Measurements from ENCODE around the gene CCL4. TPM values are rescaled to one million over a fixed set of nuclear protein-coding genes. Genes with fewer than 3 reads are reported as not detected.

Gene CCL4
- total RNA-seq, 1 donor from 2014 or later: not detected

DNA sequence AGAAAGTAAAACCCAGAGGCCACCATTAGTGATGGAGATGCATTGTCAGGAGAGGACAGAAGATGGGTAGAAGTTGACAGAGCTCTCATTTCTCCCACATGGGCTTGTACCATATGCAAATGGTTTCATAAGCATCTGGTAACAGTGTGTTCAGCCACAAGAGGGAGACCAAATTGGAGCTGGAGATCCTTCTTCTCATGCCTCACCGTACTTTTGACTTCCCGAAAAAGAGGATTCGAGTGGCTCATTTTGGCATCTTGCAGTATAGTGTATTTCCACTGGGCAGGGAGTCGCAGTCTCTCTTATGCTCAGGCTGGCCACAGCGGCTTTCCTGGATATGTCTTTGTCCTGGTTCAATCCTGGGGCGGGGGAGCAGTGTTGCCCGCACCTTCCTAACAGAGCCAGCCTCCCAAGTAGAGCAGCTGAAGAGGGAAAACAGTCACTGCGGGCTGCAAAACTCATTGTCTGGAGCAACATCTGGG lies 49.1 kb downstream of the CCL4 start:
- Histone ChIP-seq H3K9ac (no peak overlapping the region), H4K20me1 (ENCODE audit: low read depth) (no peaks in the 10 kb centered on the region), H3K27me3 (peaks cover under 1% of the 10 kb centered on the region), H3K4me2 (no peak overlapping the region), H3K4me1 (no peaks in the 10 kb centered on the region), H3F3A (ENCODE audit: low read depth) (no peaks in the 10 kb centered on the region), H3K79me2 (ENCODE audit: low read depth) (no peaks in the 10 kb centered on the region), H3K27ac (no peak overlapping the region), H3K4me3 (no peak overlapping the region), H2AFZ (replicated peaks) (no peak overlapping the region), H3K36me3 (no peaks in the 10 kb centered on the region), H3K9me3 (ENCODE audit: low read depth) (no peaks in the 10 kb centered on the region)
- H3K27me3 Mint-ChIP-seq (ENCODE audit: insufficient read depth, low read depth): peaks cover 4% of the 10 kb centered on the region
- TF ChIP-seq EZH2phosphoT487 (IDR thresholded peaks at IDR 0.05): no peak
- TF ChIP-seq, protein P1, sequence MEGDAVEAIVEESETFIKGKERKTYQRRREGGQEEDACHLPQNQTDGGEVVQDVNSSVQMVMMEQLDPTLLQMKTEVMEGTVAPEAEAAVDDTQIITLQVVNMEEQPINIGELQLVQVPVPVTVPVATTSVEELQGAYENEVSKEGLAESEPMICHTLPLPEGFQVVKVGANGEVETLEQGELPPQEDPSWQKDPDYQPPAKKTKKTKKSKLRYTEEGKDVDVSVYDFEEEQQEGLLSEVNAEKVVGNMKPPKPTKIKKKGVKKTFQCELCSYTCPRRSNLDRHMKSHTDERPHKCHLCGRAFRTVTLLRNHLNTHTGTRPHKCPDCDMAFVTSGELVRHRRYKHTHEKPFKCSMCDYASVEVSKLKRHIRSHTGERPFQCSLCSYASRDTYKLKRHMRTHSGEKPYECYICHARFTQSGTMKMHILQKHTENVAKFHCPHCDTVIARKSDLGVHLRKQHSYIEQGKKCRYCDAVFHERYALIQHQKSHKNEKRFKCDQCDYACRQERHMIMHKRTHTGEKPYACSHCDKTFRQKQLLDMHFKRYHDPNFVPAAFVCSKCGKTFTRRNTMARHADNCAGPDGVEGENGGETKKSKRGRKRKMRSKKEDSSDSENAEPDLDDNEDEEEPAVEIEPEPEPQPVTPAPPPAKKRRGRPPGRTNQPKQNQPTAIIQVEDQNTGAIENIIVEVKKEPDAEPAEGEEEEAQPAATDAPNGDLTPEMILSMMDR (IDR thresholded peaks at IDR 0.05): peak; percentile 20
- H3K9me3 Mint-ChIP-seq: no peaks in the 10 kb centered on the region
- no peak overlapping the region for H3K27ac Mint-ChIP-seq
- peaks cover 6% of the 10 kb centered on the region for H3K4me1 Mint-ChIP-seq
- H3K36me3 Mint-ChIP-seq: no peaks in the 10 kb centered on the region
- H3K4me3 Mint-ChIP-seq: no peak overlapping the region
- DNase-seq (ENCODE audit: low spot score): no peak

DNA sequence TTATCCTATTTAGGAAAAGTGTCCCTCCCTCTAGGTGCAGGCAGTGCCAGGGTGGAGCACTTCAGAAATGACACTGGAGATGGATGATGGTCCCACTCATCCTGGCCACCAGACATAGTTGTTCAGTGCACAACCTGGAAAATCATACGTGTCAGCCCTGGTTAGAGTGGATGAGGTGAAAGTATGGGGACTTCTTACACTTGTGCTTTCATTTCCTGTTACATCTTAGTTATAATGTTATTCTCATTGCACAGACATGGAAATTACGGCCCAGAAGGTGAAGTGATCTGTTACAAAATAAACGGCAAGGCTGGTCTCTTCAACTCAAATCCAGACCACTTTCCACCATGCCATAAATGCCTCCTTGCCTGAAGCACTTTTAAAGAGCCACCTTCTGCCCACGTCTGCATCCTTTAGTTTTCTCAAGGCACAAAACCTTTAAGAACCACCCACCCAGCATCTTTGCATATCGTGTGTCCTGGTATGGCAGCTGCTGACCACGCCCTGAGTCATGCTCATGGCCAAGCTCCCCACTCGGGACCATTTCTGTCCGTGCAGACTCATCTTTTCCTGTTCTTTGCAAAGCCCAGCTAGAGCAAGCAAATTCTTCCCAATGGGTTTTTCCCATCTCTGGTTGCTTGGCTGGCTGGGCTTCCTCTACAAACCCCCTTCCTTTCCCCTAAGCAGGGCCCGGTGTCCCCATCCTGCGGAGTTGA lies 50.4 kb downstream of the CCL4 start:
- Mint-ChIP-seq H3K4me1 (peaks cover 2% of the 10 kb centered on the region), H3K36me3 (no peaks in the 10 kb centered on the region), H3K9me3 (no peaks in the 10 kb centered on the region), H3K4me3 (no peak overlapping the region), H3K27ac (no peak overlapping the region), H3K27me3 (ENCODE audit: insufficient read depth, low read depth) (peaks cover 4% of the 10 kb centered on the region)
- no peak overlapping the region for H3K4me2 ChIP-seq
- H3K27me3 ChIP-seq: no peaks in the 10 kb centered on the region
- no peak overlapping the region for H3K4me3 ChIP-seq
- no peak overlapping the region for H3K9ac ChIP-seq
- no peak for TF ChIP-seq EZH2phosphoT487 (IDR thresholded peaks at IDR 0.05)
- TF ChIP-seq EZH2 (IDR thresholded peaks at IDR 0.05): no peak
- no peak for DNase-seq (ENCODE audit: low spot score)
- no peaks in the 10 kb centered on the region for H3K4me1 ChIP-seq
- no peak overlapping the region for H2AFZ ChIP-seq (replicated peaks)
- H4K20me1 ChIP-seq (ENCODE audit: low read depth): no peaks in the 10 kb centered on the region
- no peaks in the 10 kb centered on the region for H3K36me3 ChIP-seq
- H3K79me2 ChIP-seq (ENCODE audit: low read depth): no peaks in the 10 kb centered on the region
- H3K27ac ChIP-seq: no peak overlapping the region
- no peaks in the 10 kb centered on the region for H3F3A ChIP-seq (ENCODE audit: low read depth)
- no peaks in the 10 kb centered on the region for H3K9me3 ChIP-seq (ENCODE audit: low read depth)

Small RNA genes lying within 50 kb of the gene (small RNA-seq; reads per million reads assigned to genes)
- gene RN7SL301P: not detected

Other genes with a start within 250 kb of the CCL4 start
- not detected in 2 replicates for gene HEATR9, start 234.9 kb upstream of the CCL4 start, total RNA-seq (ENCODE audit: low replicate concordance)
- not detected in 2 replicates for gene CCL5, start 223.5 kb upstream of the CCL4 start, total RNA-seq (ENCODE audit: low replicate concordance)
- gene RDM1, start 173.1 kb upstream of the CCL4 start, total RNA-seq (ENCODE audit: low replicate concordance): 22.8 and 28.8 TPM in 2 replicates
- gene LYZL6, start 160.1 kb upstream of the CCL4 start, total RNA-seq (ENCODE audit: low replicate concordance): not detected in 2 replicates
- gene CCL16, start 122.3 kb upstream of the CCL4 start, total RNA-seq (ENCODE audit: low replicate concordance): not detected in 2 replicates
- gene CCL14, start 117.1 kb upstream of the CCL4 start, total RNA-seq (ENCODE audit: low replicate concordance): not detected in 2 replicates
- gene CCL15, start 102.3 kb upstream of the CCL4 start, total RNA-seq (ENCODE audit: low replicate concordance): not detected in 2 replicates
- not detected in 2 replicates for gene CCL23, start 85.9 kb upstream of the CCL4 start, total RNA-seq (ENCODE audit: low replicate concordance)
- not detected in 2 replicates for gene CCL18, start 39.6 kb upstream of the CCL4 start, total RNA-seq (ENCODE audit: low replicate concordance)
- not detected in 2 replicates for gene CCL3, start 13.7 kb upstream of the CCL4 start, total RNA-seq (ENCODE audit: low replicate concordance)
- 3.3 TPM in 1 of 2 replicates, not detected in the other for gene TBC1D3B, start 72.8 kb downstream of the CCL4 start, total RNA-seq (ENCODE audit: low replicate concordance)
- gene CCL3L1, start 92.9 kb downstream of the CCL4 start, total RNA-seq (ENCODE audit: low replicate concordance): 1.2 and 2.9 TPM in 2 replicates
- not detected in 2 replicates for gene CCL4L2, start 107.2 kb downstream of the CCL4 start, total RNA-seq (ENCODE audit: low replicate concordance)
- gene TBC1D3I, start 160.7 kb downstream of the CCL4 start, total RNA-seq (ENCODE audit: low replicate concordance): 0.22 TPM in 1 of 2 replicates, not detected in the other
- not detected in 2 replicates for gene TBC1D3G, start 220.1 kb downstream of the CCL4 start, total RNA-seq (ENCODE audit: low replicate concordance)

All from neural progenitor cell (in vitro differentiated cells).